Loucy (cell line): ENCODE data around the gene ATF1.

ENCODE experiments used
- EZH2phosphoT487 ChIP-seq: fragments of 200-600 bp; IDR thresholded peaks from 2 replicates; pipeline ENCODE4 v1.6.1; 2018; ENCODE audit warnings: antibody characterized with exemption, mild to moderate bottlenecking, moderate library complexity, borderline replicate concordance
- TF ChIP-seq, protein P1 (sequence below): fragments of 200-600 bp; sonication (generic); conservative IDR thresholded peaks from 2 replicates; pipeline ENCODE4 v1.5.1; 2014; ENCODE audit warnings: mild to moderate bottlenecking, antibody characterized with exemption, low read length

DNA sequence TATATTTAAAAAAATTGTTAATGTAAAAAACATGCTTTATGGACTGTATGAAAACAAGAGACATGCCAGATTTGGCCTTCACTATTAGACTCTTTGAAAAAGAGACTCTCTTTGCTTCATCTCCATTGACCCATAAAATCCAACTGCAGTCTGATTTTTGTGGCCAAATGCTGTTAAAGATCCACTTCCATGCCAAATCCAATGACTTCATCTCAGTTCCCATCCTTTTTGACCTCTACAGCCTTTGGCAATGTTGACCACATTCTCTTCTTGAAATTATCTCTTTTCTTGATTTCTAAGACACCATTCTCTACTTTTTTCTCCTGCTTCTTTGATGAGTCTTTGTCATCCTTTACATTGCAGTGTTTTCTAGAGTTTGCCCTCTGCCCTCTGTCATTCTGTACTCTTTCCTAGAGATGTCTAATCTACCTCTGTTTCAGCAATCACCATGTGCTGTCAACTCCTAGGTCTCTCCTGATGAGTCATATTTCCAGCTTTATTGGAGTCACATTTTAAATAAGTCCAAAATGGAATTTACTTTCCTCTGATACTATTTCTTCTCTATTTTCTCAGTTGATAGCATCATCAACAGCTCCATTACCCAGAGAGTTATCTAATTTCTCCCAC lies 81.2 kb downstream of the ATF1 start:
- TF ChIP-seq, protein P1, sequence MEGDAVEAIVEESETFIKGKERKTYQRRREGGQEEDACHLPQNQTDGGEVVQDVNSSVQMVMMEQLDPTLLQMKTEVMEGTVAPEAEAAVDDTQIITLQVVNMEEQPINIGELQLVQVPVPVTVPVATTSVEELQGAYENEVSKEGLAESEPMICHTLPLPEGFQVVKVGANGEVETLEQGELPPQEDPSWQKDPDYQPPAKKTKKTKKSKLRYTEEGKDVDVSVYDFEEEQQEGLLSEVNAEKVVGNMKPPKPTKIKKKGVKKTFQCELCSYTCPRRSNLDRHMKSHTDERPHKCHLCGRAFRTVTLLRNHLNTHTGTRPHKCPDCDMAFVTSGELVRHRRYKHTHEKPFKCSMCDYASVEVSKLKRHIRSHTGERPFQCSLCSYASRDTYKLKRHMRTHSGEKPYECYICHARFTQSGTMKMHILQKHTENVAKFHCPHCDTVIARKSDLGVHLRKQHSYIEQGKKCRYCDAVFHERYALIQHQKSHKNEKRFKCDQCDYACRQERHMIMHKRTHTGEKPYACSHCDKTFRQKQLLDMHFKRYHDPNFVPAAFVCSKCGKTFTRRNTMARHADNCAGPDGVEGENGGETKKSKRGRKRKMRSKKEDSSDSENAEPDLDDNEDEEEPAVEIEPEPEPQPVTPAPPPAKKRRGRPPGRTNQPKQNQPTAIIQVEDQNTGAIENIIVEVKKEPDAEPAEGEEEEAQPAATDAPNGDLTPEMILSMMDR, result no peak
- TF ChIP-seq EZH2phosphoT487, result no peak
